Measurements from ENCODE around the gene TMX4.

DNA sequence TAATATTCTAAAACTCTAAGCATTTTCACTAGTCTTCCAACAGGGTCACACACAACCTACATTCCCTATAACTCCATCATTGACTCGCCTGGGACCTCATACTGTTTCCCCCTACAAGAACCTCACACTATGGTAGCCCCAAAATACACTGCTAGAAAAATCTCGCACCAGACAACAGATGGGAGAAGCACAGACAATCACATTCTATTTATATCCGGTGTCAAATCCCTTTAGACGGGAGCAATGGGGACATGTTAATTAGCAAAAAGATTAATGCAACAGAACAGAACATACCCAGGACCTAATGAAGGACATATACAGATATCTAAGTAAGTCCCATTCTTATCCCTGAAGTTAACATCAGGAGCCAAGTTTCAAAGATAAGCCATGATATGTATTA, 33.6 kb downstream of the TMX4 start:
- TF ChIP-seq POLR2AphosphoS5 (IDR thresholded peaks at IDR 0.05; ENCODE audit: low read depth, low read length) (no peak), POLR2A (IDR thresholded peaks at IDR 0.05; ENCODE audit: control extremely low read depth in 1 of 2, low read depth in 2 of 2, low read length in 2 of 2) (no peak), EP300 (IDR thresholded peaks at IDR 0.05; ENCODE audit: borderline replicate concordance in 1 of 2, low read depth in 2 of 2, low read length in 2 of 2) (no peak), BCL11A (IDR thresholded peaks at IDR 0.05; ENCODE audit: low read depth in 2 of 2, low read length in 2 of 2) (no peak), RNF2 (IDR thresholded peaks at IDR 0.05; ENCODE audit: borderline replicate concordance, low read depth, low read length, missing control alignments, poor library complexity, severe bottlenecking) (no peak)
- TF ChIP-seq, protein P1, sequence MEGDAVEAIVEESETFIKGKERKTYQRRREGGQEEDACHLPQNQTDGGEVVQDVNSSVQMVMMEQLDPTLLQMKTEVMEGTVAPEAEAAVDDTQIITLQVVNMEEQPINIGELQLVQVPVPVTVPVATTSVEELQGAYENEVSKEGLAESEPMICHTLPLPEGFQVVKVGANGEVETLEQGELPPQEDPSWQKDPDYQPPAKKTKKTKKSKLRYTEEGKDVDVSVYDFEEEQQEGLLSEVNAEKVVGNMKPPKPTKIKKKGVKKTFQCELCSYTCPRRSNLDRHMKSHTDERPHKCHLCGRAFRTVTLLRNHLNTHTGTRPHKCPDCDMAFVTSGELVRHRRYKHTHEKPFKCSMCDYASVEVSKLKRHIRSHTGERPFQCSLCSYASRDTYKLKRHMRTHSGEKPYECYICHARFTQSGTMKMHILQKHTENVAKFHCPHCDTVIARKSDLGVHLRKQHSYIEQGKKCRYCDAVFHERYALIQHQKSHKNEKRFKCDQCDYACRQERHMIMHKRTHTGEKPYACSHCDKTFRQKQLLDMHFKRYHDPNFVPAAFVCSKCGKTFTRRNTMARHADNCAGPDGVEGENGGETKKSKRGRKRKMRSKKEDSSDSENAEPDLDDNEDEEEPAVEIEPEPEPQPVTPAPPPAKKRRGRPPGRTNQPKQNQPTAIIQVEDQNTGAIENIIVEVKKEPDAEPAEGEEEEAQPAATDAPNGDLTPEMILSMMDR (IDR thresholded peaks at IDR 0.05; ENCODE audit: control extremely low read depth in 1 of 3, insufficient read depth in 1 of 3, low read depth in 1 of 3, low read length in 3 of 3), result no peak

Data from H1 (cell line).